Dendritic cell treated with granulocyte-macrophage colony-stimulating factor and Interleukin-4, amounts not matched to agents 40 ng/mL and 50 ng/mL, for 4 days (primary cell): ENCODE data around the gene EPB41L1.

Source experiments
- H3K27ac Mint-ChIP-seq: one replicate; pipeline ENCODE4 v1.8.0; 2022; ENCODE audit warnings: mild to moderate bottlenecking, mixed read lengths
- H3K27me3 Mint-ChIP-seq: one replicate; pipeline ENCODE4 v1.8.0; 2022; ENCODE audit warnings: mild to moderate bottlenecking, mixed read lengths
- H3K36me3 Mint-ChIP-seq: one replicate; pipeline ENCODE4 v1.8.0; 2022; ENCODE audit warnings: low read depth, mixed read lengths
- H3K4me1 Mint-ChIP-seq: one replicate; pipeline ENCODE4 v1.8.0; 2022; ENCODE audit warnings: low read depth, mixed read lengths
- H3K4me3 Mint-ChIP-seq: one replicate; pipeline ENCODE4 v1.8.0; 2022; ENCODE audit warnings: mild to moderate bottlenecking, moderate library complexity, mixed read lengths
- H3K9me3 Mint-ChIP-seq: one replicate; pipeline ENCODE4 v1.8.0; 2022; ENCODE audit warnings: mixed read lengths
- intact Hi-C: fragments of 100-400 bp; cut with micrococcal nuclease; formaldehyde crosslinking; loops from one replicate; pipeline ENCODE4 v1.15.0; 2022

The EPB41L1 gene

GRCh38 chr20:36279362-36279761 lies 124.8 kb downstream of the EPB41L1 start:
- no peak overlapping the region for H3K4me3 Mint-ChIP-seq
- H3K9me3 Mint-ChIP-seq, result no peaks in the 10 kb centered on the region
- no peaks in the 10 kb centered on the region for H3K4me1 Mint-ChIP-seq
- H3K27ac Mint-ChIP-seq, result no peak overlapping the region
- no peaks in the 10 kb centered on the region for H3K36me3 Mint-ChIP-seq
- intact Hi-C loops, result no loop called here
- H3K27me3 Mint-ChIP-seq, result peaks cover 19% of the 10 kb centered on the region

- no peaks in the 10 kb centered on the region for H3K4me1 Mint-ChIP-seq
- no peaks in the 10 kb centered on the region for H3K9me3 Mint-ChIP-seq
- H3K27me3 Mint-ChIP-seq, result peaks cover 17% of the 10 kb centered on the region
- no peaks in the 10 kb centered on the region for H3K36me3 Mint-ChIP-seq
- H3K27ac Mint-ChIP-seq, result no peak overlapping the region
- no peak overlapping the region for H3K4me3 Mint-ChIP-seq
- intact Hi-C loops, result no loop called here
Measured at GRCh38 chr20:36279776-36280175, 125.2 kb downstream of the EPB41L1 start.

DNA sequence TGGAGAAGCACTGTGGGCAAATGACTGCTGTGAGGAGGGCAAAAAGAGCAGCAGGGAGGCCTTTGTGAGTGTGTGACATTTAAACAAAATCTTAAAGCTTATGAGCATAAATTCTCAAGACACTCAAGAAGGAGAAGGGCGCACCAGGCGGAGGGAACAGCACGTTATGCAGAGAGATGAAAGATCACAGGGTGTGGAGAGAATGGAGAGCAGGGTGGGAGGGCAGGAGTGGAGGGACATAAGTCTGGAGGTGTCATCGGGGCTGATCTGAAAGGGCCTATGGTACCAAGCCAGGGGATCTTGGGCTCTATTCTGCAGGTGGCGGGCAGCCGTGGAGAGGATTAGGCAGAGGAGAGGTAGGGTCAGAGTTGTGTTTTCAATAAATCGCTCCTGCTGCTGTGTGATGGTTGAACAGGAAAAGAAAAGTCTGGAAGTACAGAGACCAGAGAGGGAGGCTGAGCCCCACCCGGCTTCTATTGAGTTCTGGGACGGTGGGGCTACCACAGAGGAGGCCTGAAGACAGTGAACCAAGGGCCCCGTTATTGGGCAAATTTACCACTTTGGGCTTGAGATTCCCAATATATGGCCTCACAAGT lies 127.3 kb downstream of the EPB41L1 start:
- intact Hi-C loops, result no loop called here
- Mint-ChIP-seq H3K9me3 (no peaks in the 10 kb centered on the region), H3K27me3 (peaks cover 21% of the 10 kb centered on the region), H3K27ac (no peak overlapping the region), H3K4me1 (no peaks in the 10 kb centered on the region), H3K4me3 (no peak overlapping the region), H3K36me3 (no peaks in the 10 kb centered on the region)
